DND-41 (cell line): ENCODE data around the gene FNDC3B.

Experiments
- ATAC-seq: fragments of 200-7000 bp; cut with Tn5 transposase; 3 replicates; pipeline ENCODE4 v1.9.1; 2021; ENCODE audit warnings: low read depth; ENCODE audit not compliant: insufficient read depth
- DNase-seq: peaks from one replicate; pipeline ENCODE4 v3.0.0-alpha.2; 2020
- H2AFZ ChIP-seq: 2 replicates; pipeline ENCODE4 v1.6.0; 2012; ENCODE audit warnings: low read depth, low read length
- H3K27ac ChIP-seq: 2 replicates; pipeline ENCODE4 v1.5.1; 2012; ENCODE audit warnings: low read length, inconsistent platforms
- H3K27me3 ChIP-seq: fragments of 200-600 bp; sonication (generic); 2 replicates; pipeline ENCODE4 v1.6.0; 2012; ENCODE audit warnings: low read length, mild to moderate bottlenecking, inconsistent platforms; ENCODE audit not compliant: insufficient read depth, poor library complexity
- H3K36me3 ChIP-seq: 2 replicates; pipeline ENCODE4 v1.5.1; 2012; ENCODE audit warnings: low read length, inconsistent platforms; ENCODE audit not compliant: insufficient read depth
- H3K4me1 ChIP-seq: 2 replicates; pipeline ENCODE4 v1.5.1; 2012; ENCODE audit warnings: mild to moderate bottlenecking, low read length; ENCODE audit not compliant: insufficient read depth
- H3K4me2 ChIP-seq: 2 replicates; pipeline ENCODE4 v1.6.0; 2012; ENCODE audit warnings: mild to moderate bottlenecking, moderate library complexity, low read length, inconsistent platforms; ENCODE audit not compliant: insufficient read depth
- H3K4me3 ChIP-seq, 2 experiments: fragments of 200-600 bp in 1 of 2; shearing (Covaris generic) in 1 of 2; 2 replicates each; pipeline ENCODE4 v1.5.1; 2012 to 2016; ENCODE audit warnings: inconsistent platforms in 2 of 2, low read length in 2 of 2, mild to moderate bottlenecking in 2 of 2, low read depth in 1 of 2, moderate library complexity in 1 of 2
- H3K79me2 ChIP-seq: 2 replicates; pipeline ENCODE4 v1.6.0; 2012; ENCODE audit warnings: low read length, inconsistent platforms; ENCODE audit not compliant: insufficient read depth
- H3K9ac ChIP-seq: 2 replicates; pipeline ENCODE4 v1.6.0; 2012; ENCODE audit warnings: low read depth, mild to moderate bottlenecking, inconsistent platforms, low read length, moderate library complexity
- H3K9me3 ChIP-seq: 2 replicates; pipeline ENCODE4 v1.5.1; 2012; ENCODE audit warnings: low read length, moderate library complexity, mild to moderate bottlenecking, inconsistent platforms; ENCODE audit not compliant: insufficient read depth, severe bottlenecking
- H4K20me1 ChIP-seq: 2 replicates; pipeline ENCODE4 v1.6.0; 2012; ENCODE audit warnings: low read length; ENCODE audit not compliant: insufficient read depth
- EZH2 ChIP-seq: IDR thresholded peaks from 3 replicates; pipeline ENCODE4 v1.6.1; 2012; ENCODE audit warnings: borderline replicate concordance, low read depth, mild to moderate bottlenecking, moderate library complexity, low read length, inconsistent platforms; ENCODE audit not compliant: severe bottlenecking
- TF ChIP-seq, protein P1 (sequence below): IDR thresholded peaks from 2 replicates; pipeline ENCODE4 v1.5.1; 2012; ENCODE audit warnings: borderline replicate concordance, low read length, moderate library complexity, mild to moderate bottlenecking; ENCODE audit not compliant: poor library complexity, severe bottlenecking; ENCODE audit errors: extremely low read depth

Gene FNDC3B

GRCh38 chr3:172437713-172438112 lies 398.3 kb downstream of the FNDC3B start:
- DNase-seq (no peak), ATAC-seq (no peak)
- H3K36me3 ChIP-seq: no peaks in the 10 kb centered on the region
- no peak overlapping the region for H3K27ac ChIP-seq
- H4K20me1 ChIP-seq: no peaks in the 10 kb centered on the region
- H3K9me3 ChIP-seq: peaks cover 8% of the 10 kb centered on the region
- H3K9ac ChIP-seq: no peak overlapping the region
- TF ChIP-seq, protein P1, sequence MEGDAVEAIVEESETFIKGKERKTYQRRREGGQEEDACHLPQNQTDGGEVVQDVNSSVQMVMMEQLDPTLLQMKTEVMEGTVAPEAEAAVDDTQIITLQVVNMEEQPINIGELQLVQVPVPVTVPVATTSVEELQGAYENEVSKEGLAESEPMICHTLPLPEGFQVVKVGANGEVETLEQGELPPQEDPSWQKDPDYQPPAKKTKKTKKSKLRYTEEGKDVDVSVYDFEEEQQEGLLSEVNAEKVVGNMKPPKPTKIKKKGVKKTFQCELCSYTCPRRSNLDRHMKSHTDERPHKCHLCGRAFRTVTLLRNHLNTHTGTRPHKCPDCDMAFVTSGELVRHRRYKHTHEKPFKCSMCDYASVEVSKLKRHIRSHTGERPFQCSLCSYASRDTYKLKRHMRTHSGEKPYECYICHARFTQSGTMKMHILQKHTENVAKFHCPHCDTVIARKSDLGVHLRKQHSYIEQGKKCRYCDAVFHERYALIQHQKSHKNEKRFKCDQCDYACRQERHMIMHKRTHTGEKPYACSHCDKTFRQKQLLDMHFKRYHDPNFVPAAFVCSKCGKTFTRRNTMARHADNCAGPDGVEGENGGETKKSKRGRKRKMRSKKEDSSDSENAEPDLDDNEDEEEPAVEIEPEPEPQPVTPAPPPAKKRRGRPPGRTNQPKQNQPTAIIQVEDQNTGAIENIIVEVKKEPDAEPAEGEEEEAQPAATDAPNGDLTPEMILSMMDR: no peak
- no peak for TF ChIP-seq EZH2
- H3K79me2 ChIP-seq: no peaks in the 10 kb centered on the region
- H3K27me3 ChIP-seq: no peaks in the 10 kb centered on the region
- no peak overlapping the region for H2AFZ ChIP-seq
- no peak overlapping the region for H3K4me3 ChIP-seq
- H3K4me2 ChIP-seq: no peak overlapping the region
- H3K4me1 ChIP-seq: no peaks in the 10 kb centered on the region

GRCh38 chr3:172438186-172438585 lies 398.8 kb downstream of the FNDC3B start:
- TF ChIP-seq, protein P1: no peak
- no peak for TF ChIP-seq EZH2
- Histone ChIP-seq H3K4me1 (no peaks in the 10 kb centered on the region), H3K36me3 (no peaks in the 10 kb centered on the region), H3K27me3 (no peaks in the 10 kb centered on the region), H3K9me3 (peaks cover 4% of the 10 kb centered on the region), H3K4me3 (no peak overlapping the region), H3K9ac (no peak overlapping the region), H3K79me2 (no peaks in the 10 kb centered on the region), H3K27ac (no peak overlapping the region), H2AFZ (no peak overlapping the region), H3K4me2 (no peak overlapping the region), H4K20me1 (no peaks in the 10 kb centered on the region)
- no peak for DNase-seq
- ATAC-seq: no peak

DNA sequence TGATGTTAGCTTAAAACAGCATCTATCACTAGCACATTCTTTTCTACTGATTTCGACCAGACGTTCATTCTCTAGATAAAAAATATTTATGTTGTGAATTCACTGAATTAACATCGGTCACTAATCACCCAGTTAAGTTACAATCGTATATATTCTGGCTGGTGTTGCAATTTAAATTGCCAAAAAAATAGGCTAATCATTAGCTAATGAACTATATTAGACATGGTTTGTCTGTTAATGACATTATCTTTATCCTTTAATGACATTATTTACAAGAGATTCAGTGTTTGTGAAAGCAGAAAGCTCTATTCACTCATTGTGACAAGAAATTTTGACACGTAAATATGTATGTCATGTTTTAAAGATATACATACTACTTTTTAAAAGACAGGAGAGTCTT lies 402.2 kb downstream of the FNDC3B start:
- no peak overlapping the region for H3K27ac ChIP-seq
- H4K20me1 ChIP-seq: no peaks in the 10 kb centered on the region
- H3K79me2 ChIP-seq: no peaks in the 10 kb centered on the region
- H3K4me3 ChIP-seq: no peak overlapping the region
- TF ChIP-seq, protein P1: no peak
- TF ChIP-seq EZH2: no peak
- no peak overlapping the region for H3K4me2 ChIP-seq
- no peak overlapping the region for H2AFZ ChIP-seq
- no peaks in the 10 kb centered on the region for H3K36me3 ChIP-seq
- no peak for DNase-seq
- no peak overlapping the region for H3K9ac ChIP-seq
- no peaks in the 10 kb centered on the region for H3K27me3 ChIP-seq
- no peaks in the 10 kb centered on the region for H3K9me3 ChIP-seq
- ATAC-seq: no peak
- no peaks in the 10 kb centered on the region for H3K4me1 ChIP-seq

- H3K4me2 ChIP-seq: no peak overlapping the region
- no peak overlapping the region for H3K4me3 ChIP-seq
- H3K4me1 ChIP-seq: no peaks in the 10 kb centered on the region
- H3K9me3 ChIP-seq: no peaks in the 10 kb centered on the region
- no peak overlapping the region for H3K9ac ChIP-seq
- no peak overlapping the region for H2AFZ ChIP-seq
- no peak overlapping the region for H3K27ac ChIP-seq
- TF ChIP-seq, protein P1: no peak
- no peak for TF ChIP-seq EZH2
- H3K79me2 ChIP-seq: no peaks in the 10 kb centered on the region
- H3K27me3 ChIP-seq: no peaks in the 10 kb centered on the region
- no peaks in the 10 kb centered on the region for H4K20me1 ChIP-seq
- ATAC-seq (no peak), DNase-seq (no peak)
- no peaks in the 10 kb centered on the region for H3K36me3 ChIP-seq
Observed at GRCh38 chr3:172442606-172443005, 403.2 kb downstream of the FNDC3B start.
